GM13977 (cell line): ENCODE measurements around the gene GARNL3.

Source experiments
- DNase-seq: peaks from one replicate; pipeline ENCODE4 v3.0.0; 2012; ENCODE audit warnings: low spot score
- CTCF ChIP-seq: IDR thresholded peaks from 2 replicates; pipeline ENCODE4 v1.5.1; 2012; ENCODE audit warnings: mild to moderate bottlenecking, control low read depth; ENCODE audit not compliant: insufficient read depth; ENCODE audit errors: extremely low read depth, missing control alignments
- in situ Hi-C: fragments of 300-500 bp; cut with MboI; formaldehyde crosslinking; loops from one replicate; pipeline ENCODE4 v1.12.0; 2022; ENCODE audit warnings: low sequenced_read_pairs, low pct_unique_long_range_greater_than_20kb, mixed read lengths, inconsistent platforms; ENCODE audit not compliant: unreplicated experiment

GARNL3 gene

GRCh38 chr9:127249877-127250276 lies 14.7 kb upstream of the GARNL3 start:
- no peak for DNase-seq
- in situ Hi-C loops: no loop called here
- TF ChIP-seq CTCF: no peak

GRCh38 chr9:127250896-127251391 lies 13.6 kb upstream of the GARNL3 start:
- no peak for DNase-seq
- in situ Hi-C loops: no loop called here
- no peak for TF ChIP-seq CTCF

GRCh38 chr9:127252410-127253318 lies 11.9 kb upstream of the GARNL3 start:
- DNase-seq: no peak
- in situ Hi-C loops: no loop called here

GRCh38 chr9:127253446-127253845 lies 11.1 kb upstream of the GARNL3 start:
- no peak for DNase-seq
- no peak for TF ChIP-seq CTCF
- in situ Hi-C loops: no loop called here

More at GRCh38 chr9:127252410-127253318, 11.9 kb upstream of the GARNL3 start:
- TF ChIP-seq CTCF: no peak

- DNase-seq: no peak
- TF ChIP-seq CTCF: no peak
- in situ Hi-C loops: no loop called here
Observed at GRCh38 chr9:127255692-127256091, 8.9 kb upstream of the GARNL3 start.

GRCh38 chr9:127256324-127256723 lies 8.2 kb upstream of the GARNL3 start:
- DNase-seq: no peak
- in situ Hi-C loops: no loop called here
- TF ChIP-seq CTCF: no peak
